Measurements from ENCODE around the gene CACNA2D4. TPM values are rescaled to one million over a fixed set of nuclear protein-coding genes. Genes with fewer than 3 reads are reported as not detected.

The CACNA2D4 gene
- total and polyA plus RNA-seq, 12 donors, result 0.54 to 9.1 (median 3.1) TPM

GRCh38 chr12:1910468-1910867 is 8.0 kb downstream of the CACNA2D4 start:
- no peak overlapping the region for H3K27ac ChIP-seq

DNA sequence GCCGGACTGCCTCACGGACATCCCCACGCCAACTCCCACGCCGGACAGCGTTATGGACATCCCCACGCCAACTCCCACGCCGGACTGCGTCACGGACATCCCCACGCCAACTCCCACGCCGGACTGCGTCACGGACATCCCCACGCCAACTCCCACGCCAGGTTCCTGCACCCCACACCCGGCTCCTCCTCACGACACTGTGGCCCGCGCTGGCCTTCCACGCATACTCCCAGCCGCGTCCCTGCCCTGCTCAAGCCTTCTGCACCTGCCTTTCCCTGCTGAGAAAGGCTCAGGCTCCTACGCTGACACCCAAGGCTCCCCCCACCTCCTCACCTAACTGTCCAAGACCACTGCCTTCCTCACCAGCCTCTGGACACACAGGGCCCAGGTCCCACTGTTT is 9.7 kb downstream of the CACNA2D4 start:
- DNase-seq, result peak in 1 of 7 donors; percentile 4
- TF ChIP-seq, protein P1, sequence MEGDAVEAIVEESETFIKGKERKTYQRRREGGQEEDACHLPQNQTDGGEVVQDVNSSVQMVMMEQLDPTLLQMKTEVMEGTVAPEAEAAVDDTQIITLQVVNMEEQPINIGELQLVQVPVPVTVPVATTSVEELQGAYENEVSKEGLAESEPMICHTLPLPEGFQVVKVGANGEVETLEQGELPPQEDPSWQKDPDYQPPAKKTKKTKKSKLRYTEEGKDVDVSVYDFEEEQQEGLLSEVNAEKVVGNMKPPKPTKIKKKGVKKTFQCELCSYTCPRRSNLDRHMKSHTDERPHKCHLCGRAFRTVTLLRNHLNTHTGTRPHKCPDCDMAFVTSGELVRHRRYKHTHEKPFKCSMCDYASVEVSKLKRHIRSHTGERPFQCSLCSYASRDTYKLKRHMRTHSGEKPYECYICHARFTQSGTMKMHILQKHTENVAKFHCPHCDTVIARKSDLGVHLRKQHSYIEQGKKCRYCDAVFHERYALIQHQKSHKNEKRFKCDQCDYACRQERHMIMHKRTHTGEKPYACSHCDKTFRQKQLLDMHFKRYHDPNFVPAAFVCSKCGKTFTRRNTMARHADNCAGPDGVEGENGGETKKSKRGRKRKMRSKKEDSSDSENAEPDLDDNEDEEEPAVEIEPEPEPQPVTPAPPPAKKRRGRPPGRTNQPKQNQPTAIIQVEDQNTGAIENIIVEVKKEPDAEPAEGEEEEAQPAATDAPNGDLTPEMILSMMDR (IDR thresholded peaks at IDR 0.05), result no peak
- no peak for TF ChIP-seq POLR2A (IDR thresholded peaks at IDR 0.05)
- intact Hi-C loops (cut with DNase I), result no loop called here
- H3K36me3 ChIP-seq (replicated peaks in 1 of 2), result no peaks in the 10 kb centered on the region
- no peaks in the 10 kb centered on the region for H3K27me3 ChIP-seq
- H3K27ac ChIP-seq, result no peak overlapping the region
- H3K4me1 ChIP-seq (replicated peaks in 1 of 2), result peaks cover 5% of the 10 kb centered on the region in 2 donors
- peaks cover 0 to 7% (median 0%) of the 10 kb centered on the region in 3 donors for H3K9me3 ChIP-seq (replicated peaks in 1 of 3)
- WGBS, 4 donors, result 92 to 96% (median 95%) methylated on average over 15 to 26 of the region's 26 CpGs
- no peak overlapping the region for H3K4me3 ChIP-seq

More at GRCh38 chr12:1910468-1910867, 8.0 kb downstream of the CACNA2D4 start:
- no peaks in the 10 kb centered on the region for H3K36me3 ChIP-seq (replicated peaks in 1 of 2)
- H3K4me3 ChIP-seq, result no peak overlapping the region
- intact Hi-C loops (cut with DNase I), result no loop called here
- H3K4me1 ChIP-seq (replicated peaks in 1 of 2), result peaks cover 5% of the 10 kb centered on the region in 2 donors
- no peaks in the 10 kb centered on the region for H3K27me3 ChIP-seq
- WGBS, 4 donors, result 89 to 94% (median 90%) methylated on average over 3 of the region's 3 CpGs
- no peak for DNase-seq
- peaks cover 0 to 3% (median 0%) of the 10 kb centered on the region in 3 donors for H3K9me3 ChIP-seq (replicated peaks in 1 of 3)
- TF ChIP-seq, protein P1 (IDR thresholded peaks at IDR 0.05), result no peak
- TF ChIP-seq POLR2A (IDR thresholded peaks at IDR 0.05), result no peak

GRCh38 chr12:1907652-1908611 is 10.5 kb downstream of the CACNA2D4 start:
- TF ChIP-seq, protein P1 (IDR thresholded peaks at IDR 0.05), result no peak
- no peak for TF ChIP-seq POLR2A (IDR thresholded peaks at IDR 0.05)
- H3K36me3 ChIP-seq (replicated peaks in 1 of 2), result no peaks in the 10 kb centered on the region
- H3K4me1 ChIP-seq (replicated peaks in 1 of 2), result peaks cover 5% of the 10 kb centered on the region in 2 donors
- DNase-seq, result peak in 3 of 7 donors; percentile 9 to 40 (median 11)
- 22 to 41% (median 24%) methylated on average over 51 to 67 of the region's 67 CpGs for WGBS, 4 donors
- intact Hi-C loops (cut with DNase I), result no loop called here
- H3K4me3 ChIP-seq, result peak overlapping the region in 1 of 4 donors; percentile 6
- H3K9me3 ChIP-seq (replicated peaks in 1 of 3), result peaks cover 0 to 7% (median 0%) of the 10 kb centered on the region in 3 donors
- no peak overlapping the region for H3K27ac ChIP-seq
- H3K27me3 ChIP-seq, result no peaks in the 10 kb centered on the region

- H3K9me3 ChIP-seq (replicated peaks in 1 of 3), result peaks cover 0 to 7% (median 0%) of the 10 kb centered on the region in 3 donors
- WGBS, 4 donors, result 46 to 53% (median 50%) methylated on average over 3 of the region's 3 CpGs
- intact Hi-C loops (cut with DNase I), result no loop called here
- no peak overlapping the region for H3K4me3 ChIP-seq
- no peaks in the 10 kb centered on the region for H3K36me3 ChIP-seq (replicated peaks in 1 of 2)
- no peaks in the 10 kb centered on the region for H3K27me3 ChIP-seq
- no peak for TF ChIP-seq POLR2A (IDR thresholded peaks at IDR 0.05)
- TF ChIP-seq, protein P1 (IDR thresholded peaks at IDR 0.05), result no peak
- H3K27ac ChIP-seq, result no peak overlapping the region
- H3K4me1 ChIP-seq (replicated peaks in 1 of 2), result peaks cover 5% of the 10 kb centered on the region in 2 donors
- peak in 1 of 7 donors; percentile 6 for DNase-seq
These were observed 11.9 kb downstream of the CACNA2D4 start for GRCh38 chr12:1906579-1906978.

Measured in adrenal gland (tissue), 12 donors.